ENCODE measurements around the gene SIN3A.

SIN3A gene

DNA sequence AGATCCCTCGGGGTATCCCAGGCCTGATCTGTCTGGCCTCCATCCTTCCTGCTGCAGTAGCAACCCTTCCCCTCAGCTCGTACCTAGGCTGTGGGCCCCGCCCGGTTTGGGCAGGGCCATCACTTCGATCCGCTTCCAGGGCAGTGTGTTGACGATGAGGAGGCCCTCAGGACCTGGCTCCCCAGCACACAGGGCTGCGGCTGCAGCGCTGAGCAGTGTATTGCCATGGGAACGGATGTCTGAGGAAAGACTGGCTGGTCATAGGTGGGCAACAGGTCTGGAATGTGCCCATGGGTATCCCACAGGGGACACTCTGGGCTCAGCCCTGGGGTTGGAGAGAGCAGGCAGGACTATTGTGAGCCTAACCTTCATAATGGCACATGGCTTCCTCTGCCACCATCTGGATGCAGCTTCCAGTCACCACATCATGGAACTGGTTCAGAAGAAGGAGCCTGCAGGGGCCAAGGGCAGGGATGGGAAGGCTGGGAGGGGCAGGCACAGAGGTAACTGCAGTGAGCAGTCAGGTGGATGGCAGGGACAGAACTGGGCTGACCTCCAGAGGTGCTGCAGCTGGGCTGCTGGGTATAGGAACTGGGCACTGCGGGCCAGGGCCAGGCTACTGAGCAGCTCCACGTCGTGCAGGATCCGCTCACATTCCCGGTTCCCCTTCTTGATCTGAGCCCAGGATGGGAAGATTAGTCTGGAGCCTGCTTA lies 91.8 kb downstream of the SIN3A start:
- H3K27ac ChIP-seq = no peak overlapping the region

GRCh38 chr15:75358771-75359536 lies 92.5 kb downstream of the SIN3A start:
- H3K27ac ChIP-seq = no peak overlapping the region
- TF ChIP-seq, protein P1, sequence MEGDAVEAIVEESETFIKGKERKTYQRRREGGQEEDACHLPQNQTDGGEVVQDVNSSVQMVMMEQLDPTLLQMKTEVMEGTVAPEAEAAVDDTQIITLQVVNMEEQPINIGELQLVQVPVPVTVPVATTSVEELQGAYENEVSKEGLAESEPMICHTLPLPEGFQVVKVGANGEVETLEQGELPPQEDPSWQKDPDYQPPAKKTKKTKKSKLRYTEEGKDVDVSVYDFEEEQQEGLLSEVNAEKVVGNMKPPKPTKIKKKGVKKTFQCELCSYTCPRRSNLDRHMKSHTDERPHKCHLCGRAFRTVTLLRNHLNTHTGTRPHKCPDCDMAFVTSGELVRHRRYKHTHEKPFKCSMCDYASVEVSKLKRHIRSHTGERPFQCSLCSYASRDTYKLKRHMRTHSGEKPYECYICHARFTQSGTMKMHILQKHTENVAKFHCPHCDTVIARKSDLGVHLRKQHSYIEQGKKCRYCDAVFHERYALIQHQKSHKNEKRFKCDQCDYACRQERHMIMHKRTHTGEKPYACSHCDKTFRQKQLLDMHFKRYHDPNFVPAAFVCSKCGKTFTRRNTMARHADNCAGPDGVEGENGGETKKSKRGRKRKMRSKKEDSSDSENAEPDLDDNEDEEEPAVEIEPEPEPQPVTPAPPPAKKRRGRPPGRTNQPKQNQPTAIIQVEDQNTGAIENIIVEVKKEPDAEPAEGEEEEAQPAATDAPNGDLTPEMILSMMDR (IDR thresholded peaks at IDR 0.05) = no peak
- no peak for TF ChIP-seq ZFX (IDR thresholded peaks at IDR 0.05; ENCODE audit: borderline replicate concordance)

More for the DNA sequence above, 91.8 kb downstream of the SIN3A start:
- TF ChIP-seq ZFX (IDR thresholded peaks at IDR 0.05; ENCODE audit: borderline replicate concordance) = no peak
- TF ChIP-seq, protein P1 (IDR thresholded peaks at IDR 0.05) = no peak

DNA sequence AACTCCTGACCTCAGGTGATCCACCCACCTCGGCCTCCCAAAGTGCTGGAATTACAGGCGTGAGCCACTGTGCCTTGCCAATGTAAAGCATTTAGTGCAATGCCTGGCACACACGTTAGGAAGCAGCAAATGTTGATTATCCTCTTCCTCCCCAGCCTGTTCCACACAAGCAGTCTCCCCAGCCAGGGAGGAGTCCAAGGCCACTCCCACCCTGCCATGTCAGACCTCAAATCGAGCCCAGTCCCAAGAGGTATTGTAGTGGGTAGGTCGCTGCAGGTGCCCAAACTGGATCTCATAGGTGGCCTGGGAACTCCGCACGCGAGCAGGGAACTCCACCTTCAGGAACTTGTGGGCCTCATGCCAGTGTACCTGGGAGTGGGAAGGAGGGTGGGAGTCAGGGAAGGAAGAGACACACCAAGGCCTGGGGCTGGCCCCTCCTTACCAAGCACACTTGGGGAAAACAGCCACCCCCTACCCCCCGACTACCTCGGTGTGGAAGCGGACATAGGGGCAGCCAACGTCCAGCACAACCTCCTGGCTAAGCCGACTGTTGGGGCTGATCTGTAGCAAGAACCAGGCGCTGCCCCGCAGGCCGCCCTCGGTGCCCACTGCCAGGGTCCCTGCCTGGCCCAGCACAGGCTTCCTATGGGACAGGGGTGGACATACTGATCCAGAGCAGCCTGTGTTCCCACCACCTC lies 93.4 kb downstream of the SIN3A start:
- H3K27ac ChIP-seq = no peak overlapping the region
- TF ChIP-seq ZFX (IDR thresholded peaks at IDR 0.05; ENCODE audit: borderline replicate concordance) = no peak
- TF ChIP-seq, protein P1 (IDR thresholded peaks at IDR 0.05) = no peak

GRCh38 chr15:75356517-75356916 lies 95.0 kb downstream of the SIN3A start:
- H3K27ac ChIP-seq = no peak overlapping the region
- TF ChIP-seq, protein P1 (IDR thresholded peaks at IDR 0.05) = no peak
- no peak for TF ChIP-seq ZFX (IDR thresholded peaks at IDR 0.05; ENCODE audit: borderline replicate concordance)

GRCh38 chr15:75356006-75356405 lies 95.5 kb downstream of the SIN3A start:
- no peak for TF ChIP-seq ZFX (IDR thresholded peaks at IDR 0.05; ENCODE audit: borderline replicate concordance)
- TF ChIP-seq, protein P1 (IDR thresholded peaks at IDR 0.05) = no peak
- no peak overlapping the region for H3K27ac ChIP-seq

GRCh38 chr15:75355369-75355768 lies 96.1 kb downstream of the SIN3A start:
- no peak for TF ChIP-seq ZFX (IDR thresholded peaks at IDR 0.05; ENCODE audit: borderline replicate concordance)
- TF ChIP-seq, protein P1 (IDR thresholded peaks at IDR 0.05) = no peak
- no peak overlapping the region for H3K27ac ChIP-seq
